Activated T-cell treated with anti-CD3 and anti-CD28 coated beads, Interleukin-2, amount 50 U/mL, for 1 hour (primary cell): ENCODE measurements around the gene SMOC1.
"Not testable (repeated sequence)": the region's sequence is repeated elsewhere in the genome, so short reads cannot be mapped to it uniquely, and the experiment has no call there.

Experiments
- DNase-seq: peaks from one replicate; pipeline ENCODE4 v3.0.0-alpha.2; 2020

The SMOC1 gene

DNA sequence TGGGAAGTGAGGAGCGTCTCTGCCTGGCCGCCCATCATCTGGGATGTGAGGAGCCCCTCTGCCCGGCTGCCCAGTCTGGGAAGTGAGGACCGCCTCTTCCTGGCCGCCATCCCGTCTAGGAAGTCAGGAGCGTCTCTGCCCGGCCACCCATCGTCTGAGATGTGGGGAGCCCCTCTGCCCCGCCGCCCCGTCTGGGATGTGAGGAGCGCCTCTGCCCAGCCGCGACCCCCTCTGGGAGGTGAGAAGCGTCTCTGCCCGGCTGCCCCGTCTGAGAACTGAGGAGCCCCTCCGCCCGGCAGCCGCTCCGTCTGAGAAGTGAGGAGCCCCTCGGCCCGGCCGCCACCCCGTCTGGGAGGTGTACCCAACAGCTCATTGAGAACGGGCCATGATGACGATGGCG, 23.8 kb downstream of the SMOC1 start:
- not testable (repeated sequence) for DNase-seq

DNA sequence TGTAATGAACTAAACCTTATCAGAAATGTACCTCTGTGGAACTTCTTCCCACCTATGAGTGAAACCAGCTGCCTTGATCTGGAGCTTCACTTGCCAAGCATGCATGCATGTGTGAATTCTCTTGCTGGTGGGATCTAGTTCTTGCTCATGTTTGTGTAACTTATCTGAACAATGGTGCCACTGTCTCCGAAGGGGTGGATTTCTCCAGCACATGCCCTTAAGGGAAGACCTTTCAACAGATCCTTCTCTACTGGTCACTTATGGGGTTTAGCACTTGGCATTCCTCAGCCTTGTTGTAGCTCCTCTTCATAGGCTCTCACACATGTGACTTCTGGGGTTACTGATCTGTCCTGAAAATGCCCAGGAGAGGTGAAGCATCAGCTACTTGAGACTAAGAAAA, 25.0 kb downstream of the SMOC1 start:
- no peak for DNase-seq

DNA sequence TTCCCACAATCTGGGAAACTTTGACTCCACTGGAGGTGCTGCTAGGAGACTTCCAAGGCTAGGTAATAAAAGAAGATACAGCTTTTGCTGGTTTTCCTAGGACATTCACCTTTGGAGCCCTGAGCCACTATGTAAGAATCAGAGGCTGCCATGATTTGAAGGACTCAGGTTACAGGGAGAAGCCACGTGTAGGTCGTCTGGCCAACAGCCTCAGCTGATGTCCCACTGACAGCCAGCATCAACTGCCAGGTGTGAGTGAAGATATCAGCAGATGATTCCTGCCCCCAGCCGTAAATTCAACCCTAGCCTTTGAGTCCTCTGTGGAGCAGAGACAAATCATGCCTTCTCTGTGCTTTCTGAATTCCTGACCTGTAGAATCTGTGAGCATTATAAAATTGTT, 27.0 kb downstream of the SMOC1 start:
- DNase-seq: no peak

DNA sequence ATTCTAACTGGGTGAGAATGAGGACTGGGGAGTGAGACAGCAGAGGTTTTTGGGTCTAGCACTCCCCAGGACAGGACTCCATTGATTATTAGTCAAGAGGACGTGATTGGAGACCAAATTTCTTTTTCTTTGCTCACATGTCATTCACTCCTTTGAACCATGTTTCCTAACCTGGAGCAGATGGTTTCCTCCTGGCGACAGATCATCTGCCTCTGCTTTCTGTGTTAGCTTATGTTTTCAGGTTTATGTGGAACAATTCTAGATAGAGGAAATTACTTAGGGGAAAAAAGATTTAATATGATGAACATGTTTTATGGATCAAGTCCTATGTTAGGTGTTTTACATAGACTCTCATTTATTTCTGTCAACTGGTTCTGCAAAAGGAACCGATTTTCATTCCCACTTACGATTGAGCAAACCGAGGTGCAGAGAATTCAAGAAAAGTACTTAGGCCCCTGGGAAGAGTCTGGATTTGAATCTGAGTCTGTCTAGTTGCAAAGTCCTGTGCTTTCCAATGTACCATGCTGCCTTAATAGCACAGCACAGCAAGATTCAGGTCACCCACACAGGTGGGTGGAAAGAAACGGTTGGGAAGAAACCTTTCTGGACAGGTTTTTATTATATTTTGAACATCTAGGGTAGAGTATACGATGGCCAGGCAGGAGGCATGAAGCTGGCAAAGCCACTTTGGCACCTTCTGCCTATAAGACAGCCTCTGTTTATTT, 30.8 kb downstream of the SMOC1 start:
- DNase-seq: no peak

DNA sequence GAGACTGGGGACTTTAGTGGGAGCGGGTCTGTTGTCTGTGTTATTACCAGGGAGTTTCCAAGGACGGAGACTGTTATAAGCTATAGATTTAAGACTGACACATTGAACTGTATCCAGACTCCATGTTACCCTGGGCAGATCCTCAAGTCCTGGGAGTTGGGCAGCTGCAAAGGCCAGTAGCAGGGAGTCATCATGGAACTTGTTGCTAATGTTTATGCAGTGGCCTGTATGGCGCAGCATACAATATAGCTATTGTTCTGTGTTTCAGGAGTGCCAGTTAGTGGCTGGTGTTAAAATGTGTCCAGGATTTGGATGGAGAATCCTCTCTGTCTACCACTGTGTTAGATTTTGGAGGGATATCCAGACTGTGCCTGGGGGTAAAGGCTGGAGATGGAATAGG, 31.7 kb downstream of the SMOC1 start:
- no peak for DNase-seq

DNA sequence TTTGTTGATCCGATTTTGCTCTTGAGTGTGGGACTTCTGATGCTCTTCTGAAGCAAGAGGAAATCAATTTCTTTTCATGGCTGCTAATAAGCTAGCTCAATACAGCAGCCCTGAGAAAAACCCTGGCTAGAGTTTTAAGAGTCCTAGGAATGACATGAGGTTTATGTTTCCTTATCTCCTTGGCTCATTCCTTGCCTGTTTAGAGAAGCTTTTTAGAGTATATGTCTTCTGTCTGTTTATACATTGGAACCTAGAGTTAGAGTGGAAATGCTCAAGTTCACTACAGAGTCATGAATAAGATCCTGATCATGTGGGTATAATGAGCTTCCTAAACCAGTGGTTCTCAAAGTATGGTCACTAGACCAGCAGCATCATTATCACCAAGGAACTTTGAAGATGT, 34.5 kb downstream of the SMOC1 start:
- no peak for DNase-seq

DNA sequence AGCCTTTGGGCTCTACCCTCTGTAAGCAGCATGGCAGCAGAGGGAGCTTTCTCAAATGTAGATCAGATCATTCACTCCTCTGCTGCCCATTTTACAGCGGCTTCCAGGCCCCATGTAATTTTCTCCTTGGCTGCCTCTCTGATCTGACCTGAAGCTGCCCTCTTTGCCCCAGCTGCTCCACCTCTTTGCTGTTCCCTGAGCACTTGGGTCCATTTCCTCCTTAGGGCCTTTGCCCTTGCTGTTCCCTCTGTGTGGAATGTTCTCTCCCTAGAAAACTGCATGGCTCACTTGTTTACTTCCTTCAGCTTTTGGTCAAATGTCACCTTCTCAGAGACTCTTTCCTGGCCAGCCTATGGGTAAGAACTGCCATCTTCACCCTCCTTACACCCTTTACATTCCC, 37.2 kb downstream of the SMOC1 start:
- no peak for DNase-seq

DNA sequence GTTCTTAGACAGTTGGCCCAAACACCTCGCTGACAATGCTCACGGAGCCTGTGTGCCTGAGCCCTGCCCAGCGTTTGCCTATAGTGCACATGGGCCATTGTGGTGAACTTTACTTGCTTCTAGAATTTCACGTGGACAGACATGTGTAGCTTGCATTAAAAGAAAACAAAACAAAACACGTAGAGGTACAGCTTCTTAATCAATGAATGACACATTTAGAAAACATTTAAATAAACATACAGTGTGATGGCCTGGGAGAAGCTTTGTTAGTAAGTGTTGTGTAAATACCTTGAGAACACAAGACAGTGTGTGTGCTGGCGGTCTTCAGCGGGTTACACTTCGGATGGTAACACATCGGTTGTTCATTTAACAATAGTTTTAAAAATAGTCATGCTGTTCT, 38.1 kb downstream of the SMOC1 start:
- no peak for DNase-seq

DNA sequence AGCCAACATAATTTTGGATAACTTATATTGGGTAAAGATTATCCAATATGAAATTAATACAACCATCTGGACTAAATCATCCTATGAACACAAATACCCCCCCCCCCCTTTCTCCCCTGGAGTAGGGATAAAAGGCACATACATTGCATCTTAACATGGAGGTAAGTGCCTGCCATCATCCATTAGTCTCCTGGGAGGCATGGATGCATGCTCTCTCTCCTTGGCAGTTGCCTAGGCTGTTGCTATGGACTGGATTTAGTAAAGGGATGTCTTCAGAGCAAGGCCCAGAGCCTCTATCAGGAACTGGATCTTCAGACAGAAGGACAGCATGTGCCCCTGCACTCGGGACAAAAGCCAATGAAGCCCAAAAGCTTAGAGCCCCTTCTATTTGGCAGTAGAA, 40.6 kb downstream of the SMOC1 start:
- DNase-seq: no peak

DNA sequence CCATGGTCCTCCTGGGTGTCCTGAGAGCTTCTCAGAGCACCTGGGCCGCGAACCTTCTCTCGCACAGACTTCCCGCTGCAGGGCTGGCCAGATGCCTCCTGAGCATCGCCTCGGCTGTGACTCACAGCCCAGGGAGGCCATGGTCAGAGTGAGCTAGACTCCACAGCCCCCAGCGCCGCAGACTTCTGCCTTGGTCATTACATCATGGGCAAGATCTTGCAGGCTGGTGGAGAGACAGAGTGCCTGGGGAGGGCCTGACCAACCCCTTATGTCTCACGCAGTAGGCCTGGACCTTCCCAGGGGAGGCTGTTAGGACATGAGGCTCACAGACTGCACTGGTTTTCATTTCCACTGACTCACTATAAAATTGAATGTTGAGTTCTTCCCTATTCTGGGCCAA, 41.8 kb downstream of the SMOC1 start:
- no peak for DNase-seq

DNA sequence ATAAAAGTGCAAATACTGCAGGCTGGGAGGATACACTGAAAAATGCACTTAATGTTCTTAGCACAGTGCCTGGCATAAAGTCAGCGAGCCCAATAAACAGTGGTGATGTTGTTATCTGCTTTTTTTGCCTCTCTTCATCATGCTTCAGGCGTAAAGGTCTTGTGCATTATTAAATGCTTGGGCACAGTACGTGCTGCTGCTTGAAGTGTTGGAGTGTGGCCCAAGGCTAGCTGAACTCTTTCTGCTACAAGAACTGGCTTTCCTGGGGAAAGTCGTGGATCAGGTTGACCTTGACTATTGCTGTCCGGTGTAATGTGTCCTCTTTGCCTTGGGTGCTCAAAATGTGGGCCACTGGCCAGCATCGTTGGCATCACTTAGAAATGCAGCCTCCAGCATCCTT, 43.0 kb downstream of the SMOC1 start:
- no peak for DNase-seq

DNA sequence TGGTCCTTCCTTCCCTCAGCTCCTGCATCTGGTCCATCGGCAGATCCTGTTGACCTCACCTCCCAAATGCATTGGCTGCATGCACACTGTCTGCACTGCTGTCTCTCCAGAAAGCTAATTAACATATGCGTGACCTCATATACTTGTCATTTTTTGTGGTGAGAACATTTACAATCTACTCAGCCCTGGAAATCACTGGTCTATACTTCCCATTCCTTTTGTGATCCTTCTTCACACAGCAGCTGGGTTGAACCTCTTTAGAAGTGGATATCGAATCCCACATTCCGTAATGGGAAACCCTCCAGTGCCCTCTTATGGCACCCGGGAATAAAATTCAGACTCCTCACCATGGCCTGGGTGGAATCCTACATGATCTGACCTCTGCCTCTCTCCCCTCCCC, 45.0 kb downstream of the SMOC1 start:
- no peak for DNase-seq

DNA sequence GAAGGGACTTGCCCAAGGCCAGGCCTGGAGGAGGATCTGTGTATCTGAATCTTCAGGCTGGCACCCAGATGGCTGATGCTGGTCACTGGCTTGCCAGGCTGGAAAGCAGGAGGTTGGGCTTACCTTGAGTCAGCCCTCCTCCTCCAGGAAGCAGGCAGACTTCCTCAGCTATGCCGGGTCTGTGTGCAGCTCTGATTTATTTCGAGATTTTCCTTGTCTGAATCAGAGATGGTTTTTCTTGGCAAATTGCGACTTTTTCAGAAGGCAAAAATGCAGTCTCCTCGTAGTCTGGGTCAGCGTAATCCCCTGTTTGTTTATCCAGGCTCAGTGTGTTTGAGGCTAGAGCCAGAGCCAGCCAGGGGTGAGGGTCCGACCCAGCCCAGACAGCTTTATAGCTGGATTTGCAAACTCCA, 48.9 kb downstream of the SMOC1 start:
- DNase-seq: no peak

DNA sequence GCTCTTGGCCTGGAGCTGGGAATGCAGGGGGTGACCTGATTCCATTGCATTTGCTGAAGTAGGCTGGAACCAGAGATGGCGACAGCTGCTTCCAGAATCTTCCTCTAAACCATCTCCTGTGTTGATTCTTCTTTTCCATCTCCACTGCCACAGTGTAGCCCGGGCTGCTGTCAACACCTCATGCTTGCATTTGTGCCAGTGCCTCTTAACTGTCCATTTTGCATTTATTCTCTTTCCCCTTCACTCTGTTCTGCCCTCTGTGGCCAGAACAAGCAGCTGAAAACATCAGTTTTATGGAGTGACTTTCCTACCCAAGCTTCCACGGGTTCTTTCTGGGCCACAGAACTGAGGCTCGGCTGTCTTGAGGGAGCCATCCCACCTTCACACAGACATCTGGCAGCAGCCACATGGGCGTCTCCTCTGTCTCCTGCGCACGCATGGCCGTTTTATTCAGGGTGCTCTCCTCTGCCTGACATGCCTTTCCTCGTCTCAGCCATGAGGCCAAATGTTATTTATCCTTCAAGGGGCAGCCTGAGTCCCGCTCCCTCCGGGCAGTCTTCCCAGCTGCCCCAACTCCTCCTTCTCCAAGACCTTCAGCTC, 51.7 kb downstream of the SMOC1 start:
- DNase-seq: no peak

DNA sequence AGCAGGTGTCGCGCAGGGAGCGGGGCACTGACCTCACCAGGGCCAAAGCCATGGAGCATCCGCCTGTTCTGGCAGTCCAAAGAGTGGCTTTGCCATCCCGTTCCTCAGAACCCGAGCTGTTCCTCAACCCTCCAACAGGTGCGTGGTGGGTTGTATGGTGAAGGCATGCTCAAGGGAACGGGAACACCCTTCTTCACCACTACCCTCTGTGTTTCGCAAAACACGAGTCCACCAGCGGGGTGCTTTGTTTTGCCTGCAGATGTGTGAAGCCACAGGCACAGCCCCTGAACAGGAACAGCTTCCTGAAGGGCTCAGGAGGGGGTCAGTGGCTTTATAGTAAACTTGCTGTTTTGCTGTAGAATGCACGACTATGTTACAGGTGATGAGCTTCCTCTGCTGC, 52.7 kb downstream of the SMOC1 start:
- no peak for DNase-seq

DNA sequence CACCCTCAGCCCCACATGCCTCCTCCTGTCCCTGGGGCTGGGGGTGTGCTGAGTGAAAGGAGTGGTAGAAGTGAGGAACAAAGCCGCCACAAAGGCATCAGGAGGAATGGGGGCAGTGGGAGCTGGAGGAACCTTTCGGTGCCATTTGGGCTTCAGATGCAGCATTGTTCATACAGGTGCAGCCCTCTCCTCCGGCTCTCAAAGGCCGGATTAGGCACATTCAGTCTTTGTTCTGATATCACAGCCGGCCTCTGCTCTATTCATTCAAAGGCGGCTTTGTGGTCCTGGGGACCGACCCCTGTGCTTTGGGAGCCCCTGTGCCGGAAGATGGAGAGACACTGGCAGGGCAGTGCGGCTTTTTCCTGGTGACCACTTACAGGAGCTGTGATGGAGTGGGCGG, 53.2 kb downstream of the SMOC1 start:
- no peak for DNase-seq

DNA sequence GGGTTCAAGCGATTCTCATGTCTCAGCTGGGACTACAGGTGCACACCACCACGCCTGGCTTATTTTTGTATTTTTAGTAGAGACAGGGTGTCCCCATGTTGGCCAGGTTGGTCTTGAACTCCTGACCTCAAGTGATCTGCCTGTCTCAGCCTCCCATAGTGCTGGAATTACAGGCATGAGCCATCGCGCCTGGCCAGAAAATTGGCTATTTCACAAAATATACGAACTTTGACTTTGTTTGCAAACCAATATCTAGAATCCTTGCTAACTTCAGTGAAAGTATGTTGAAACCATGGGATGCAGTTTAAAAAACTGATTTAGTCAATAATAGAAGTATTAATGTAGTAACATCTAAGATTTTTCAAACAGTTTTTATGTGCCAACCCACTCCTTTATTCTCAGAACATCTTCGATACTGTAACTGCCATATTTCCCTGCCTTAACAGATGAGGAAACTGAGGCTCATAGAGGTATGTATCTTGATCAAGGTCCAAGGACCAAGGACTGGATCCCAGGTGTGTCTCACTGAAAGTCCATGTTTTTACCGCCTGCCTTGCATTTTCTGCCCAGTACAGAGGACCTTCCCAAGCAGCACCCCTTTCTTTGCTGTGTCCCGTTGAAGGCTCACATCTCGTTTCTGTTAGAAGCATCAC, 54.5 kb downstream of the SMOC1 start:
- no peak for DNase-seq

DNA sequence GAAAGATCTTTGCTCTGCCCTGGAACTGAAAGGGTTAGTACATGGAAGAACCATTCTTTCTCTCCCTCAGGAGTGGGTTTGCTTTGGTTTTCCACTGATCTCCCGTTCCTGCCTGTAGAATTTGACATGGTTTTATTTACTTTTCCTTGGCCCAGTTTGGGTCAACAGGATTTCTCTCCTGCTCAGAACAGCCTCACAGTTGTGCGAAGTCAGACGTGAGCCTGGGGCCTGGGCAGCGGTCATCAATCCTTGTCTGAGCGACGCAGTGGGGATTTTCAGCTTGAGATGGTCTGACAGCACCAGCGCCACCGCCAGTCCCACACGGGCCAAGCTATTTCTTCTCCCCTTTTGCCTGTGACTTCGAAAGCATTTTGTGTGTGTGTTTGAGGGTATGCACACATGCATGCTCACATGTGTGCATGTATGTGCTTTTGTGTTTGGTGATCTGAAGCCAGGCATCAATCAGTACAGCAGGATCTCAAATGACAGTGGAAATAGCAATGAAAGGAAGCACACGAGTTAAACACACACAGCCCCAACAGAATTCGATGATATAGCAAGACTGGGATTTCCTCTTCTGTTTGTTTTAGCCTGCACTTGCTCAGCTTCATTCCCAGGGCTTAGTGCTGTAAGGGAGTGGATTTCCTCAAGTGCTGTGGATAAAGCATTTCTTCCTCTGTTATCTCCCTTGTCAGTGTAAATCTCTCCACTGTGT, 58.3 kb downstream of the SMOC1 start:
- no peak for DNase-seq

DNA sequence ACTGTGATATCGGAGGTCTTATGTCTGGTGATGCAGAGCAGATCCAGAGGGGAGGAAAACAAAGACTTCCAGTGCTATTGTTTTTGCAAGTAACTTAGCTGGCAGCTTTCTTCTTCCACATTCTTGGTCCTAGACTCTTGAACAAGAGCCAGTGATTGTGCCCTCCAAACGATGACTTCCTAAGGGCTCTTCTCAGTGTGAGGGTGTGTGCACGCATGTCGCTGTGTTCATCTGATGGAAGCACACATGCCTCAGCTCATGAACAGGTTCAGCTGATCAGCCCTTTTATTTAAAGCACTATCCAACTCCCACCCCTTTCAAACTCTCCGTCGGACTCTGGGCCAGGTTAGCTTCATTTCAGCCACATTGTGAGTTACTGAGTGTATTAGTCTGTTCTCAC, 59.5 kb downstream of the SMOC1 start:
- no peak for DNase-seq

DNA sequence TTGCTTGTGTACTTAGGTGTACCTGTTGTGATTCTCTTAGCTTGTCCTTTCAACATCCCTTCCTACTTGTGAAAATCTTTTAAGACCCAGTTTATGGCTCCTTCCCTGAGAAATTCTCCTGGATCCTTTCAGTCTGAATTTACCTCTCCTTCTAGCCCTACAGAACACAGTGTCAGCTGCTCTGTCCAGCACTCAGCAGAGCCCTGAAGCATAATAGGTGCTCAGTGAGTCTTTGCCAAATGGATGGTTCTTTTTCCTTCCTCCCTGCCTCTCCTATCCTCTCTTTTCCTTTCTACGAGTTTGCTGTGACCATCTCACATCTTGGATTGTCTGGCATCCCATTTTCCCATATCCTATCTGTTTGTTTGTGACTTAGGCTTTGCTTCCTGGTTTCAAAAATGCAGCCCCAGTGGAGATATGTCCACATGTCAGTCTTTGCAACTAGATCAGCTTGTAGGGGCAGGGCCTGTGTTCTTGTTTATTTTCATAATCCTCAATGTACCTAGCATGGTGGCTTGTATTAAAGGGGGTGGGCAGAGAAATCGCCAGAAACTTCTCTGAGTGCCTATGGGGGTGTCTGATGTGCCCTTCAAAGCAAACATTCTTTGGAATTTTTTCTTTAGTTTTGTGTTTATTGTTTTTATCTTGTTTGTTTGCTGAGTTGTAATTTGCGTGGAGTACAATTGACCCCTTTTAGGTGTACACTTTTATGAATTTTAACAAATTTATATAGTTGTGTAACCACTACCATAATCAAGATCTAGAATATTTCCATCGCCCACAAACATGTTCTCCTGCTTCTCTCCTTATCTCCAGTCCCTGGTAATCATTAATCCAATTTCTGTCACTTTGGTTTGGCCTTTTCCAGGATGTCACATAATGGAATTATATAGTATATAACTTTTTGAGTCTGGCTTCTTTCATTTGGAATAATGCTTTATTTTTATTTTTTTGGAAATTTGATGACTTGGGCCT, 62.8 kb downstream of the SMOC1 start:
- DNase-seq: no peak

DNA sequence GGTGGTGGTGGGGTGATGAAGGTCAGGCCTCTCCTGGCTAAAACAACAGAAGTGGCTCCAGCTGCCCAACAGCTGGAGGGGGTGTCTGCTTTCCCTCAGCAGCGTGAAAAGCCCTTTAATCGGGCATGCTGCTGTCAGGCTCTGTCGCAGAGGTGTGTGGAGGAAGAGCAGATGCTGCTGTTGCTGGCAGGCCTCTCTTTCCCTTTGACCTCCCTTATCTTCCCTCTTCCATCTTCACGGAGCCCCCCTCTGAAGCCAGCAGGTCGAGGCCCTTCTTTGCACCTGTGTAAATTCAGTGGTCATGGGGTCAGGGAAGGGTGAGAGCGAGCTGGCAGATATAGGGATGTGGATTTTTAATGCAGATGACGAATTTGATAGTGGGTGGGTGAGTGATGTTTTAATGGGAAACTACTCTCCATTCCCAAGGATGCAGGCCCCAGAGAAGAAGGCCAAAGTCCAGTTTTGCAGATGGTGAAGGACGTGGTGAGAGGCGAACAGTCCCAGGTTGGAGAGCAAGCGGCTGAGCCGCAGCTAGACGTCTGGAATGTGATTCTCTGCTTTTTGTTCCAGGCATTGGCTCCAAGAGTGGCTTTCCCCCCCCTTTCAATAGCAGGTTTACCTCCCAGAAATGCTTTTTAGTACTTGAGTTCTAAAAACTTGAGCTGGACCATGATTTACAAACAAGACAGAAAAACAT, 64.0 kb downstream of the SMOC1 start:
- DNase-seq: no peak

DNA sequence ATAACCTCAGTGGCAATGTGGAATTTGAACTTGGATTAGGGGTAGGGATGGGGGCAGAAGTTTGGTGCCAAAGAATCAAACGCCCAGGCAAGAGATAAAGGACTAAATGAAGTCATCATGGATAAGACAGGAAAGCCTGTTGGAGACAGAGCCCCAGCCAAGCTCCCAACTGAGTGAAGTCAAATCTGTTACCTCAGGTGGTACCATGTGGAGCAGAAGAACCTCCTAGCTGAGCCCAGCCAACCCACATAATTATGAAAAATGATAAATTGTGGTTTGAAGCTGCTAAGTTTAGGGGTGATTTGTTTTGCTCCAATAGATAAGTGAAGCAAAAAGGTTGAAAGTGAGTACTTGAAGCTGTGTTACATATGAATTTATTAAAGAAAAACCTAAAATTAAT, 66.1 kb downstream of the SMOC1 start:
- no peak for DNase-seq
